HEK293 (cell line): ENCODE data around the gene JTB.

ENCODE experiments used
- CTCF ChIA-PET: fragments of 350-600 bp; formaldehyde crosslinking; extraction: SDS; loops from one replicate; lab custom pipeline; 2021; ENCODE audit warnings: antibody characterized with exemption; lab: Yijun Ruan, JAX
- POLR2A ChIA-PET: fragments of 300-600 bp; formaldehyde crosslinking; extraction: SDS; loops from one replicate; lab custom pipeline; 2020; ENCODE audit warnings: antibody characterized with exemption, inconsistent platforms; lab: Yijun Ruan, JAX
- H3K27ac ChIP-seq: fragments of 200-500 bp; sonication (Bioruptor generic); 2 replicates; pipeline ENCODE4 v1.5.1; 2014; ENCODE audit warnings: low read depth, low read length, control low read depth, inconsistent platforms; ENCODE audit errors: extremely low read depth
- H3K36me3 ChIP-seq, 2 experiments: fragments of 200-500 bp in 1 of 2; sonication (Bioruptor generic) in 1 of 2; 1 replicate in 1 of 2; 2 replicates in 1 of 2; pipeline ENCODE4 v1.5.1; 2014 to 2017; ENCODE audit warnings: inconsistent platforms in 2 of 2, low read length in 2 of 2; ENCODE audit not compliant: control insufficient read depth in 2 of 2, insufficient read depth in 1 of 2
- H3K4me1 ChIP-seq: fragments of 200-500 bp; sonication (Bioruptor generic); 2 replicates; pipeline ENCODE4 v1.5.1; 2014; ENCODE audit warnings: mild to moderate bottlenecking, low read length, inconsistent platforms; ENCODE audit not compliant: control insufficient read depth, insufficient read depth
- H3K4me3 ChIP-seq: 2 replicates; pipeline ENCODE4 v1.5.1; 2011; ENCODE audit warnings: low read depth, mild to moderate bottlenecking, control low read depth, low read length, moderate library complexity
- H3K9me3 ChIP-seq: fragments of 200-500 bp; sonication (Bioruptor generic); 2 replicates; pipeline ENCODE4 v1.5.1; 2014; ENCODE audit warnings: low read depth, low read length, inconsistent platforms; ENCODE audit not compliant: control insufficient read depth, insufficient read depth
- BCL11A ChIP-seq: fragments of 450-650 bp; formaldehyde crosslinking; IDR thresholded peaks from 2 replicates; pipeline ENCODE4 v1.5.1; 2016; ENCODE audit warnings: low read depth, missing biosample characterization, missing genetic modification characterization
- HIC1 ChIP-seq: fragments of 450-650 bp; formaldehyde crosslinking; IDR thresholded peaks from 2 replicates; pipeline ENCODE4 v1.5.1; 2016; ENCODE audit warnings: missing biosample characterization, missing genetic modification characterization
- HOXC10 ChIP-seq: sonication (generic); formaldehyde crosslinking; IDR thresholded peaks from 2 replicates; pipeline ENCODE4 v1.8.1; 2023; ENCODE audit warnings: mild to moderate bottlenecking, missing genetic modification reagents
- PRDM1 ChIP-seq: fragments of 450-650 bp; formaldehyde crosslinking; IDR thresholded peaks from 2 replicates; pipeline ENCODE4; 2016; ENCODE audit warnings: missing biosample characterization, missing genetic modification characterization
- WT1 ChIP-seq: fragments of 450-650 bp; formaldehyde crosslinking; IDR thresholded peaks from 2 replicates; pipeline ENCODE4 v1.5.1; 2016; ENCODE audit warnings: missing biosample characterization, missing genetic modification characterization
- ZBTB20 ChIP-seq: fragments of 450-650 bp; formaldehyde crosslinking; IDR thresholded peaks from 2 replicates; pipeline ENCODE4 v1.5.1; 2016; ENCODE audit warnings: missing biosample characterization, missing genetic modification characterization
- ZNF121 ChIP-seq: fragments of 450-650 bp; formaldehyde crosslinking; IDR thresholded peaks from 2 replicates; pipeline ENCODE4 v1.5.1; 2016; ENCODE audit warnings: missing biosample characterization, missing genetic modification characterization
- ZNF174 ChIP-seq: fragments of 450-650 bp; formaldehyde crosslinking; IDR thresholded peaks from 2 replicates; pipeline ENCODE4 v1.5.0; 2017; ENCODE audit warnings: missing biosample characterization, mild to moderate bottlenecking, missing genetic modification characterization
- ZNF202 ChIP-seq: fragments of 450-650 bp; formaldehyde crosslinking; IDR thresholded peaks from 2 replicates; pipeline ENCODE4 v1.5.1; 2016; ENCODE audit warnings: missing biosample characterization, missing genetic modification characterization, borderline replicate concordance
- ZNF223 ChIP-seq: fragments of 450-650 bp; formaldehyde crosslinking; IDR thresholded peaks from 2 replicates; pipeline ENCODE4 v1.5.1; 2016; ENCODE audit warnings: missing biosample characterization, missing genetic modification characterization
- ZNF248 ChIP-seq: fragments of 450-650 bp; formaldehyde crosslinking; IDR thresholded peaks from 2 replicates; pipeline ENCODE4 v1.5.1; 2017; ENCODE audit warnings: missing biosample characterization, missing genetic modification characterization
- ZNF394 ChIP-seq: fragments of 450-650 bp; formaldehyde crosslinking; IDR thresholded peaks from 2 replicates; pipeline ENCODE4 v1.5.1; 2016; ENCODE audit warnings: missing biosample characterization, missing genetic modification characterization, mild to moderate bottlenecking, moderate library complexity, borderline replicate concordance
- ZNF398 ChIP-seq: fragments of 450-650 bp; formaldehyde crosslinking; IDR thresholded peaks from 2 replicates; pipeline ENCODE4 v1.5.1; 2017; ENCODE audit warnings: missing biosample characterization, missing genetic modification characterization
- ZNF621 ChIP-seq: fragments of 450-650 bp; formaldehyde crosslinking; IDR thresholded peaks from 2 replicates; pipeline ENCODE4 v1.5.1; 2017; ENCODE audit warnings: missing biosample characterization, missing genetic modification characterization
- TF ChIP-seq, protein P1 (sequence below): fragments of 450-650 bp; formaldehyde crosslinking; IDR thresholded peaks from 2 replicates; pipeline ENCODE4 v1.5.1; 2016; ENCODE audit warnings: missing biosample characterization, missing genetic modification characterization, low read depth

JTB gene

DNA sequence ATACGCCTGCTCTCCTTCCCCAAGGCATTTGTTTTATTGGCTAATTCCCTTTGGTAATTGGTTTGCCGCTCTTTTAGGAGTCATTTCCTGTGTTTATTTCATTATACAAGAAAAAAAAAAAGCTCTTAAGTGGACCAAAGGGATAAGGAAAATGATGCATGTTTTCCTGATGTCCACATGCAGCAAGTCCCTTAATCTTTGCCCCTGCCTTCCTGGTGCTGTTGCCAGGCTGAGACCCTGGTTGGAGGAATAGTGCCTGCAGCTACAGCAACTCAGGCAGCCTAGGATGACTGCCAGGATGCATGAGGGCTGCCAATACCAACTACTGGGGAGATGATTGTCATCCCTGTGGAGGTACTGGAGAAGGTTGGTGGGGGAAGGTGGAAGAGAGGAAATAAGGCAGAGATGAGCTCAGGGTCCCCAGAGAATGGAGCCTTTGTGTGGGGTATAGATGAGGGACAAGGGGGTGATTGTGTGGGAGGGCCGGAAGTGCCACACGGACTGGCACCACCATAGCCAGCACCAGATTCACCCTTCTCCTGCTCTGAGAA, 48.6 kb downstream of the JTB start (continued):
- TF ChIP-seq ZNF398 (tag by site-specific recombination) = 0 out of 2 replicates have a peak, but pooled peaks have one; percentile 14

GRCh38 chr1:153928245-153928644, 49.2 kb downstream of the JTB start:
- no peaks in the 10 kb centered on the region for H3K4me1 ChIP-seq
- H3K27ac ChIP-seq = no peak overlapping the region
- peaks cover 0 to 31% of the 10 kb centered on the region in 2 experiments; a peak in 2 of 3 replicates for H3K36me3 ChIP-seq
- POLR2A ChIA-PET = interaction anchor here (0.8 to 2.1 kb wide), 5 partner anchors 18 to 152 kb away, joined by 3 to 10 read pairs (median 5); partner anchors contain the start of genes DENND4B, RPS27 and SLC39A1
- CTCF ChIA-PET = interaction anchor here (0.6 to 1.9 kb wide), 2 partner anchors 18 to 113 kb away, joined by 3 to 13 read pairs; partner anchors contain the start of gene DENND4B
- H3K4me3 ChIP-seq = no peak overlapping the region
- TF ChIP-seq ZNF202 (tag by site-specific recombination) (no peak), ZNF121 (no peak), WT1 (tag by site-specific recombination) (no peak), ZBTB20 (no peak), ZNF174 (tag by site-specific recombination) (no peak), ZNF248 (tag by site-specific recombination) (no peak), HIC1 (tag by site-specific recombination) (no peak), ZNF223 (no peak), HOXC10 (CRISPR knock-in tag) (no peak), ZNF394 (tag by site-specific recombination) (no peak), ZNF621 (tag by site-specific recombination) (no peak), PRDM1 (tag by site-specific recombination) (no peak)
- H3K9me3 ChIP-seq = no peaks in the 10 kb centered on the region

GRCh38 chr1:153926405-153926804, 51.1 kb downstream of the JTB start:
- no peaks in the 10 kb centered on the region for H3K4me1 ChIP-seq
- POLR2A ChIA-PET = interaction anchor here (1.8 kb wide), 1 partner anchor 51 kb away, joined by 3 read pairs; the partner anchor contains the start of gene JTB
- H3K4me3 ChIP-seq = no peak overlapping the region
- TF ChIP-seq BCL11A (tag by site-specific recombination) = no peak
- TF ChIP-seq, protein P1, sequence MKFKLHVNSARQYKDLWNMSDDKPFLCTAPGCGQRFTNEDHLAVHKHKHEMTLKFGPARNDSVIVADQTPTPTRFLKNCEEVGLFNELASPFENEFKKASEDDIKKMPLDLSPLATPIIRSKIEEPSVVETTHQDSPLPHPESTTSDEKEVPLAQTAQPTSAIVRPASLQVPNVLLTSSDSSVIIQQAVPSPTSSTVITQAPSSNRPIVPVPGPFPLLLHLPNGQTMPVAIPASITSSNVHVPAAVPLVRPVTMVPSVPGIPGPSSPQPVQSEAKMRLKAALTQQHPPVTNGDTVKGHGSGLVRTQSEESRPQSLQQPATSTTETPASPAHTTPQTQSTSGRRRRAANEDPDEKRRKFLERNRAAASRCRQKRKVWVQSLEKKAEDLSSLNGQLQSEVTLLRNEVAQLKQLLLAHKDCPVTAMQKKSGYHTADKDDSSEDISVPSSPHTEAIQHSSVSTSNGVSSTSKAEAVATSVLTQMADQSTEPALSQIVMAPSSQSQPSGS = peak; percentile 70
- no peaks in the 10 kb centered on the region for H3K9me3 ChIP-seq
- peaks cover 0 to 16% of the 10 kb centered on the region in 2 experiments; a peak in 2 of 3 replicates for H3K36me3 ChIP-seq
- CTCF ChIA-PET = interaction anchor here (1.0 to 1.1 kb wide), 2 partner anchors 20 to 130 kb away, joined by 4 to 6 read pairs; partner anchors contain the start of gene DENND4B
- H3K27ac ChIP-seq = no peak overlapping the region
